Dedifferentiated amniotic fluid mesenchymal stem cell (primary cell): ENCODE measurements around the gene PRKCA.

Experiments used
- DNase-seq: peaks from one replicate; pipeline ENCODE4 v3.0.0-alpha.2; 2016; ENCODE audit errors: extremely low spot score

The PRKCA gene

GRCh38 chr17:66810951-66811682 is 508.7 kb downstream of the PRKCA start:
- no peak for DNase-seq

GRCh38 chr17:66811683-66812054 is 509.3 kb downstream of the PRKCA start:
- DNase-seq: no peak

- no peak for DNase-seq
These were observed 510.2 kb downstream of the PRKCA start for GRCh38 chr17:66812571-66812970.

GRCh38 chr17:66813296-66813695 is 510.9 kb downstream of the PRKCA start:
- DNase-seq: no peak

- DNase-seq: no peak
These were observed 511.6 kb downstream of the PRKCA start for GRCh38 chr17:66814026-66814425.

GRCh38 chr17:66814570-66814969 is 512.2 kb downstream of the PRKCA start:
- DNase-seq: no peak

- no peak for DNase-seq
These were observed 515.3 kb downstream of the PRKCA start for GRCh38 chr17:66817750-66818149.

GRCh38 chr17:66819466-66819865 is 517.1 kb downstream of the PRKCA start:
- DNase-seq: no peak

GRCh38 chr17:66822009-66822408 is 519.6 kb downstream of the PRKCA start:
- DNase-seq: no peak

GRCh38 chr17:66826856-66827255 is 524.4 kb downstream of the PRKCA start:
- DNase-seq: no peak

- DNase-seq: peak; percentile 37
These were observed 527.0 kb downstream of the PRKCA start for GRCh38 chr17:66829386-66829864.

GRCh38 chr17:66829883-66830282 is 527.5 kb downstream of the PRKCA start:
- DNase-seq: no peak

- no peak for DNase-seq
These were observed 528.0 kb downstream of the PRKCA start for GRCh38 chr17:66830451-66830850.

- DNase-seq: no peak
These were observed 529.2 kb downstream of the PRKCA start for GRCh38 chr17:66831383-66832210.

GRCh38 chr17:66833201-66833600 is 530.8 kb downstream of the PRKCA start:
- no peak for DNase-seq

- no peak for DNase-seq
These were observed 532.1 kb downstream of the PRKCA start for GRCh38 chr17:66834426-66834918.

GRCh38 chr17:66834919-66835454 is 532.6 kb downstream of the PRKCA start, which contains the start of gene CACNG5:
TSS of gene CACNG5 (plus strand) at chr17:66835117. CDS start at chr17:66877333, 42,216 bp downstream.
- no peak for DNase-seq

GRCh38 chr17:66835476-66835875 is 533.1 kb downstream of the PRKCA start:
- no peak for DNase-seq

GRCh38 chr17:66836063-66837005 is 533.9 kb downstream of the PRKCA start:
- DNase-seq: no peak

- no peak for DNase-seq
These were observed 534.8 kb downstream of the PRKCA start for GRCh38 chr17:66837226-66837625.
